ENCODE results near the gene NALCN. TPM values are rescaled to one million over a fixed set of nuclear protein-coding genes. Genes with fewer than 3 reads are reported as not detected.

NALCN gene
- polyA plus RNA-seq, 3 donors = not detected

DNA sequence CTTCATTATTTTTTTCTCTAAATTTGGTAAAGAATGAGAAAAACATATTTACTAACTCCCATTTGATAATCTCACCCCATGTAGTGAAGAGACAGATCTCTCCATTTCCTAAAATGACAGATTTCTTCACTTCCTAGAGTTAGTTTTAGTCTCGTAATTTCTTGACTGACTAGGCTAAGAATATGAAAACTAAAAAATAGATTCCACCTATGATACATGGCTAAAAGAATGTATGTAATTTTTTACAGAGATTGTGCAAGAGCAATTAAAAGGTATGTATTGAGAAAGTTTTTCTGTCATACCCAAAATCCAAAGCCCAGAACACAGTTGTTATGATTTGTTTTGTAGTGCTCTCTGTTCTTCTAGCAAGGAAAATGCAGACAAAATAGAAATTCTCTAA is 9.5 kb downstream of the NALCN start:
- no peak overlapping the region for H3K27ac Mint-ChIP-seq
- no peak overlapping the region for H2AFZ ChIP-seq (ENCODE audit: insufficient read depth, low read depth, low read length, poor library complexity, severe bottlenecking)

DNA sequence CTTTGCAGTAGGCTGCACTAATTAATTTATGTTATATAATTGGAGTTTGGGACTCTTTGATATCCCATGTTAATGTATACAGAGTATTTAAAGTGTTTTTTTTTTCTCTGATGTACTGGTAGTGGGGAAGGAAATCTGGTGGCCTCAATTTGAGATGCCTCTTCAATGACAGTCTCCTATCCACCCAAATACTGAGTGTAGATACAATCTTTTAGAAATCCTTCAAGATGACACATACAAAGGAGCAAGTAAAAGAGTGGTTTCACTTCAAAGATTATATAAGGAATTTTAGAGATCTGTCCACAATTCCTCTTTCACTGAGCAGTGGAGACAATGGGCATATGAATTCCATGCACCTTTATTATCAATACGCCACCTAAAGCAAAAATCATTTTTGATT is 15.1 kb downstream of the NALCN start:
- intact Hi-C loops (cut with micrococcal nuclease) = no loop called here
- no peaks in the 10 kb centered on the region for H3K79me2 ChIP-seq (ENCODE audit: insufficient read depth, low read length)
- no peak overlapping the region for H2AFZ ChIP-seq (ENCODE audit: insufficient read depth, low read depth, low read length, poor library complexity, severe bottlenecking)
- no peaks in the 10 kb centered on the region for H3K36me3 ChIP-seq (replicated peaks in 1 of 2; ENCODE audit: control insufficient read depth in 1 of 2, insufficient read depth in 2 of 2, low read length in 2 of 2)
- H3K27ac ChIP-seq (ENCODE audit: low read depth in 1 of 2, low read length in 2 of 2) = no peak overlapping the region
- H3K4me2 ChIP-seq (replicated peaks; ENCODE audit: extremely low read depth, low read length, poor library complexity, severe bottlenecking) = no peak overlapping the region
- no peak overlapping the region for H3K9ac ChIP-seq (ENCODE audit: insufficient read depth, low read length, poor library complexity, severe bottlenecking)
- no peaks in the 10 kb centered on the region for H3K4me1 ChIP-seq (ENCODE audit: control insufficient read depth in 1 of 2, insufficient read depth in 2 of 2, low read length in 2 of 2)
- Mint-ChIP-seq H3K4me3 (no peak overlapping the region), H3K4me1 (no peaks in the 10 kb centered on the region), H3K27me3 (ENCODE audit: low read depth in 3 of 3) (peaks cover 0 to 3% (median 1%) of the 10 kb centered on the region in 3 donors), H3K27ac (no peak overlapping the region), H3K9me3 (no peaks in the 10 kb centered on the region), H3K36me3 (no peaks in the 10 kb centered on the region)
- no CpG with 5 or more reads among the region's 1 CpG for WGBS (ENCODE audit: insufficient coverage)
- TF ChIP-seq, protein P1, sequence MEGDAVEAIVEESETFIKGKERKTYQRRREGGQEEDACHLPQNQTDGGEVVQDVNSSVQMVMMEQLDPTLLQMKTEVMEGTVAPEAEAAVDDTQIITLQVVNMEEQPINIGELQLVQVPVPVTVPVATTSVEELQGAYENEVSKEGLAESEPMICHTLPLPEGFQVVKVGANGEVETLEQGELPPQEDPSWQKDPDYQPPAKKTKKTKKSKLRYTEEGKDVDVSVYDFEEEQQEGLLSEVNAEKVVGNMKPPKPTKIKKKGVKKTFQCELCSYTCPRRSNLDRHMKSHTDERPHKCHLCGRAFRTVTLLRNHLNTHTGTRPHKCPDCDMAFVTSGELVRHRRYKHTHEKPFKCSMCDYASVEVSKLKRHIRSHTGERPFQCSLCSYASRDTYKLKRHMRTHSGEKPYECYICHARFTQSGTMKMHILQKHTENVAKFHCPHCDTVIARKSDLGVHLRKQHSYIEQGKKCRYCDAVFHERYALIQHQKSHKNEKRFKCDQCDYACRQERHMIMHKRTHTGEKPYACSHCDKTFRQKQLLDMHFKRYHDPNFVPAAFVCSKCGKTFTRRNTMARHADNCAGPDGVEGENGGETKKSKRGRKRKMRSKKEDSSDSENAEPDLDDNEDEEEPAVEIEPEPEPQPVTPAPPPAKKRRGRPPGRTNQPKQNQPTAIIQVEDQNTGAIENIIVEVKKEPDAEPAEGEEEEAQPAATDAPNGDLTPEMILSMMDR (IDR thresholded peaks at IDR 0.05) = no peak
- H3K4me3 ChIP-seq (replicated peaks in 1 of 3; ENCODE audit: low read depth in 2 of 3, low read length in 3 of 3) = no peak overlapping the region
- H4K20me1 ChIP-seq (ENCODE audit: insufficient read depth, low read length) = no peaks in the 10 kb centered on the region
- DNase-seq = no peak
- no peaks in the 10 kb centered on the region for H3K27me3 ChIP-seq (ENCODE audit: control insufficient read depth in 2 of 2, insufficient read depth in 2 of 2, low read length in 2 of 2)
- H3K9me3 ChIP-seq (replicated peaks in 1 of 2; ENCODE audit: control insufficient read depth in 1 of 2, insufficient read depth in 1 of 2, low read length in 2 of 2) = no peaks in the 10 kb centered on the region

More for the DNA sequence above, 9.5 kb downstream of the NALCN start:
- H3K4me1 Mint-ChIP-seq = no peaks in the 10 kb centered on the region
- Histone ChIP-seq H3K4me2 (replicated peaks; ENCODE audit: extremely low read depth, low read length, poor library complexity, severe bottlenecking) (no peak overlapping the region), H3K27me3 (ENCODE audit: control insufficient read depth in 2 of 2, insufficient read depth in 2 of 2, low read length in 2 of 2) (no peaks in the 10 kb centered on the region), H3K36me3 (replicated peaks in 1 of 2; ENCODE audit: control insufficient read depth in 1 of 2, insufficient read depth in 2 of 2, low read length in 2 of 2) (no peaks in the 10 kb centered on the region), H3K27ac (ENCODE audit: low read depth in 1 of 2, low read length in 2 of 2) (no peak overlapping the region), H3K79me2 (ENCODE audit: insufficient read depth, low read length) (no peaks in the 10 kb centered on the region), H3K9me3 (replicated peaks in 1 of 2; ENCODE audit: control insufficient read depth in 1 of 2, insufficient read depth in 1 of 2, low read length in 2 of 2) (no peaks in the 10 kb centered on the region), H4K20me1 (ENCODE audit: insufficient read depth, low read length) (no peaks in the 10 kb centered on the region), H3K4me1 (ENCODE audit: control insufficient read depth in 1 of 2, insufficient read depth in 2 of 2, low read length in 2 of 2) (no peaks in the 10 kb centered on the region), H3K9ac (ENCODE audit: insufficient read depth, low read length, poor library complexity, severe bottlenecking) (no peak overlapping the region), H3K4me3 (replicated peaks in 1 of 3; ENCODE audit: low read depth in 2 of 3, low read length in 3 of 3) (no peak overlapping the region)
- H3K4me3 Mint-ChIP-seq = no peak overlapping the region
- H3K9me3 Mint-ChIP-seq = peaks cover 0 to 5% (median 0%) of the 10 kb centered on the region in 7 donors
- no peak for DNase-seq
- intact Hi-C loops (cut with micrococcal nuclease) = no loop called here
- no peaks in the 10 kb centered on the region for H3K36me3 Mint-ChIP-seq
- WGBS (ENCODE audit: insufficient coverage) = no CpG with 5 or more reads among the region's 1 CpG
- peaks cover 0 to 3% (median 1%) of the 10 kb centered on the region in 3 donors for H3K27me3 Mint-ChIP-seq (ENCODE audit: low read depth in 3 of 3)
- TF ChIP-seq, protein P1 (IDR thresholded peaks at IDR 0.05) = no peak

Data from CD14-positive monocyte (primary cell).